Neural cell (in vitro differentiated cells): ENCODE data around the gene RAB15. TPM values are rescaled to one million over a fixed set of nuclear protein-coding genes. Genes with fewer than 3 reads are reported as not detected.

Source experiments
- H2AFZ ChIP-seq: fragments of 200-600, 300-800 bp; sonication (generic), shearing (Covaris generic); 2 replicates; pipeline ENCODE4 v1.6.0; 2014; ENCODE audit warnings: low read depth, mild to moderate bottlenecking, antibody characterized with exemption, low read length, moderate library complexity
- H3F3A ChIP-seq: fragments of 200-600 bp; shearing (Covaris generic); 2 replicates; pipeline ENCODE4 v1.6.1; 2016; ENCODE audit warnings: mild to moderate bottlenecking, moderate library complexity, mixed read lengths, antibody characterized with exemption, low read length; ENCODE audit not compliant: insufficient read depth, poor library complexity, severe bottlenecking
- H3K27ac ChIP-seq: fragments of 200-600, 300-800 bp; sonication (generic), shearing (Covaris generic); 2 replicates; pipeline ENCODE4 v1.5.1; 2014; ENCODE audit warnings: mild to moderate bottlenecking, low read length, moderate library complexity
- H3K27me3 ChIP-seq: fragments of 300-800, 200-600 bp; sonication (generic), shearing (Covaris generic); 2 replicates; pipeline ENCODE4 v1.6.0; 2014; ENCODE audit warnings: mild to moderate bottlenecking, low read depth, low read length, moderate library complexity; ENCODE audit not compliant: insufficient read depth
- H3K36me3 ChIP-seq: fragments of 300-800, 200-600 bp; sonication (generic), shearing (Covaris generic); 2 replicates; pipeline ENCODE4 v1.5.1; 2014; ENCODE audit warnings: mild to moderate bottlenecking, antibody characterized with exemption, low read length, moderate library complexity; ENCODE audit not compliant: insufficient read depth
- H3K4me2 ChIP-seq: fragments of 300-800, 200-600 bp; sonication (generic), shearing (Covaris generic); 2 replicates; pipeline ENCODE4 v1.6.0; 2014; ENCODE audit warnings: mild to moderate bottlenecking, low read length
- H3K4me3 ChIP-seq: fragments of 300-800, 200-600 bp; sonication (generic), shearing (Covaris generic); 2 replicates; pipeline ENCODE4 v1.5.1; 2014; ENCODE audit warnings: mild to moderate bottlenecking, low read length, moderate library complexity
- H3K79me2 ChIP-seq: fragments of 200-600 bp; shearing (Covaris generic); replicated peaks from 2 replicates; pipeline ENCODE4 v1.6.0; 2014; ENCODE audit warnings: mild to moderate bottlenecking, low read length, moderate library complexity; ENCODE audit not compliant: insufficient read depth
- H3K9ac ChIP-seq: fragments of 300-800, 200-600 bp; sonication (generic), shearing (Covaris generic); 2 replicates; pipeline ENCODE4 v1.6.1; 2016; ENCODE audit warnings: mild to moderate bottlenecking, low read length, mixed read lengths
- H3K9me2 ChIP-seq: fragments of 200-600 bp; shearing (Covaris generic); 2 replicates; pipeline ENCODE4 v1.6.1; 2016; ENCODE audit warnings: mild to moderate bottlenecking, low read length, mixed read lengths; ENCODE audit not compliant: insufficient read depth
- H3K9me3 ChIP-seq: fragments of 200-600, 300-800 bp; sonication (generic), shearing (Covaris generic); 2 replicates; pipeline ENCODE4 v1.6.1; 2016; ENCODE audit warnings: mild to moderate bottlenecking, mixed run types, low read length, moderate library complexity, mixed read lengths
- H4K20me1 ChIP-seq: fragments of 200-600 bp; shearing (Covaris generic); 2 replicates; pipeline ENCODE4 v1.6.1; 2016; ENCODE audit warnings: mild to moderate bottlenecking, mixed run types; ENCODE audit not compliant: insufficient read depth
- EP300 ChIP-seq: fragments of 450-650 bp; conservative IDR thresholded peaks from 2 replicates; pipeline ENCODE4 v1.6.1; 2014; ENCODE audit warnings: antibody characterized with exemption, mild to moderate bottlenecking, moderate library complexity; ENCODE audit not compliant: poor library complexity, severe bottlenecking
- EZH2 ChIP-seq: fragments of 200-600, 300-800 bp; shearing (Covaris generic), sonication (generic); IDR thresholded peaks from 2 replicates; pipeline ENCODE4 v1.6.1; 2014; ENCODE audit warnings: antibody characterized with exemption, low read length, borderline replicate concordance, mild to moderate bottlenecking; ENCODE audit not compliant: insufficient read depth, poor library complexity, severe bottlenecking
- MXI1 ChIP-seq: fragments of 450-650 bp; conservative IDR thresholded peaks from 2 replicates; pipeline ENCODE4 v1.6.1; 2014; ENCODE audit warnings: antibody characterized with exemption, mild to moderate bottlenecking; ENCODE audit not compliant: poor library complexity, severe bottlenecking
- POLR2AphosphoS5 ChIP-seq: IDR thresholded peaks from 2 replicates; pipeline ENCODE4 v1.6.1; 2012
- RAD21 ChIP-seq: fragments of 450-650 bp; conservative IDR thresholded peaks from 2 replicates; pipeline ENCODE4 v1.6.1; 2014; ENCODE audit warnings: antibody characterized with exemption, mild to moderate bottlenecking, moderate library complexity
- REST ChIP-seq: IDR thresholded peaks from 2 replicates; pipeline ENCODE4 v1.6.1; 2012; ENCODE audit warnings: borderline replicate concordance
- SMC3 ChIP-seq: fragments of 450-650 bp; conservative IDR thresholded peaks from 2 replicates; pipeline ENCODE4 v1.6.1; 2014; ENCODE audit warnings: antibody characterized with exemption, mild to moderate bottlenecking, moderate library complexity; ENCODE audit not compliant: poor library complexity
- TAF1 ChIP-seq: IDR thresholded peaks from 2 replicates; pipeline ENCODE4 v1.6.1; 2012; ENCODE audit warnings: low read depth
- polyA plus RNA-seq: library from polyadenylated mRNA; depleted of rRNA; stranded (reverse); fragments of >200 nt; gene quantifications from 2 replicates; pipeline ENCODE4 v1.2.3, GENCODE V29; 2014
- TF ChIP-seq, protein P1 (sequence below): fragments of 450-650 bp; IDR thresholded peaks from 2 replicates; pipeline ENCODE4 v1.5.1; 2014; ENCODE audit warnings: antibody characterized with exemption, mild to moderate bottlenecking, moderate library complexity; ENCODE audit not compliant: poor library complexity, severe bottlenecking

Gene RAB15
- polyA plus RNA-seq, 1 donor from 2014 or later = 42.0 TPM

GRCh38 chr14:64926398-64926995, 45.6 kb downstream of the RAB15 start:
- Histone ChIP-seq H3F3A (no peaks in the 10 kb centered on the region), H3K27me3 (no peaks in the 10 kb centered on the region), H3K27ac (no peak overlapping the region), H3K36me3 (no peaks in the 10 kb centered on the region), H3K4me3 (no peak overlapping the region), H4K20me1 (no peaks in the 10 kb centered on the region), H3K4me2 (no peak overlapping the region), H3K9ac (no peak overlapping the region), H2AFZ (no peak overlapping the region), H3K79me2 (no peaks in the 10 kb centered on the region), H3K9me3 (no peaks in the 10 kb centered on the region), H3K9me2 (no peaks in the 10 kb centered on the region)
- TF ChIP-seq SMC3 (no peak), EZH2 (no peak), TAF1 (no peak), MXI1 (no peak), POLR2AphosphoS5 (no peak), RAD21 (no peak), REST (no peak), EP300 (no peak)
- TF ChIP-seq, protein P1, sequence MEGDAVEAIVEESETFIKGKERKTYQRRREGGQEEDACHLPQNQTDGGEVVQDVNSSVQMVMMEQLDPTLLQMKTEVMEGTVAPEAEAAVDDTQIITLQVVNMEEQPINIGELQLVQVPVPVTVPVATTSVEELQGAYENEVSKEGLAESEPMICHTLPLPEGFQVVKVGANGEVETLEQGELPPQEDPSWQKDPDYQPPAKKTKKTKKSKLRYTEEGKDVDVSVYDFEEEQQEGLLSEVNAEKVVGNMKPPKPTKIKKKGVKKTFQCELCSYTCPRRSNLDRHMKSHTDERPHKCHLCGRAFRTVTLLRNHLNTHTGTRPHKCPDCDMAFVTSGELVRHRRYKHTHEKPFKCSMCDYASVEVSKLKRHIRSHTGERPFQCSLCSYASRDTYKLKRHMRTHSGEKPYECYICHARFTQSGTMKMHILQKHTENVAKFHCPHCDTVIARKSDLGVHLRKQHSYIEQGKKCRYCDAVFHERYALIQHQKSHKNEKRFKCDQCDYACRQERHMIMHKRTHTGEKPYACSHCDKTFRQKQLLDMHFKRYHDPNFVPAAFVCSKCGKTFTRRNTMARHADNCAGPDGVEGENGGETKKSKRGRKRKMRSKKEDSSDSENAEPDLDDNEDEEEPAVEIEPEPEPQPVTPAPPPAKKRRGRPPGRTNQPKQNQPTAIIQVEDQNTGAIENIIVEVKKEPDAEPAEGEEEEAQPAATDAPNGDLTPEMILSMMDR = no peak

DNA sequence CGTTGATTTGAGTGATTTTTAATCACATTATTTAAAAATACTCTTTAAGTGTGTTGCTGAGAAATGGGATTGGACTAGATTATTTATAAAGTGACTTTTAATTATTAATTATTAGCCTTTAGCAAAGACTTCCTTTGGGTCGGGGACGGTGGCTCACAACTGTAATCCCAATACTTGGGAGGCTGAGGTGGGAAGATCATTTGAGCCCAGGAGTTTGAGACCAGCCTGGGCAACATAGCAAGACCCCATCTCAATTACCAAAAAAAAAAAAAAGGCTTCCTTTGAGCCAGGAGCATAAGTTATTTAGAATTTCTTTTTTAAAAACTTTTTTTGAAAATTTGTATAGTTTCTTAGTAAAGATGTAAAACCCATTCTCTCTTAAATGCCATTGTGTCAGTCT, 49.1 kb downstream of the RAB15 start:
- TF ChIP-seq EZH2 (no peak), EP300 (no peak), POLR2AphosphoS5 (no peak), SMC3 (no peak), RAD21 (no peak), REST (no peak), TAF1 (no peak), MXI1 (no peak)
- TF ChIP-seq, protein P1 = no peak
- no peaks in the 10 kb centered on the region for H3K79me2 ChIP-seq
- H3K4me2 ChIP-seq = no peak overlapping the region
- H3K9me3 ChIP-seq = no peaks in the 10 kb centered on the region
- no peaks in the 10 kb centered on the region for H3K36me3 ChIP-seq
- no peaks in the 10 kb centered on the region for H3K27me3 ChIP-seq
- H3K9ac ChIP-seq = no peak overlapping the region
- no peak overlapping the region for H2AFZ ChIP-seq
- H3K4me3 ChIP-seq = no peak overlapping the region
- no peak overlapping the region for H3K27ac ChIP-seq
- H3K9me2 ChIP-seq = no peaks in the 10 kb centered on the region
- H3F3A ChIP-seq = no peaks in the 10 kb centered on the region
- H4K20me1 ChIP-seq = no peaks in the 10 kb centered on the region
